GM21360 (cell line): ENCODE results near the gene VAV3.
"Not testable (repeated sequence)": the region's sequence is repeated elsewhere in the genome, so short reads cannot be mapped to it uniquely, and the experiment has no call there.

Experiments used
- ATAC-seq: cut with Tn5 transposase; IDR thresholded peaks from one replicate; pipeline ENCODE4 v1.9.1; 2021; ENCODE audit warnings: mild to moderate bottlenecking, moderate library complexity; ENCODE audit not compliant: unreplicated experiment

The VAV3 gene

GRCh38 chr1:107965110-107965991, at the start of gene VAV3:
VAV3 (minus strand) TSS chr1:107965180; CDS start chr1:107964869, 311 bp downstream.
- ATAC-seq = no peak

- ATAC-seq = no peak
Measured at GRCh38 chr1:108012553-108012952, 47.6 kb upstream of the VAV3 start.

- no peak for ATAC-seq
Measured at GRCh38 chr1:108011295-108011694, 46.3 kb upstream of the VAV3 start.

GRCh38 chr1:108010581-108010980, 45.6 kb upstream of the VAV3 start:
- no peak for ATAC-seq

GRCh38 chr1:108009603-108010195, 44.7 kb upstream of the VAV3 start:
- no peak for ATAC-seq

- no peak for ATAC-seq
Measured at GRCh38 chr1:108007531-108007930, 42.6 kb upstream of the VAV3 start.

GRCh38 chr1:108007070-108007469, 42.1 kb upstream of the VAV3 start:
- no peak for ATAC-seq

GRCh38 chr1:108004919-108005318, 39.9 kb upstream of the VAV3 start:
- not testable (repeated sequence) for ATAC-seq

GRCh38 chr1:108000620-108001111, 35.7 kb upstream of the VAV3 start:
- no peak for ATAC-seq

- ATAC-seq = no peak
Measured at GRCh38 chr1:108000184-108000583, 35.2 kb upstream of the VAV3 start.

GRCh38 chr1:107997866-107998265, 32.9 kb upstream of the VAV3 start:
- no peak for ATAC-seq

- no peak for ATAC-seq
Measured at GRCh38 chr1:107993920-107994319, 28.9 kb upstream of the VAV3 start.

GRCh38 chr1:107992347-107992746, 27.4 kb upstream of the VAV3 start:
- no peak for ATAC-seq

GRCh38 chr1:107991371-107992066, 26.5 kb upstream of the VAV3 start:
- no peak for ATAC-seq

GRCh38 chr1:107990606-107991005, 25.6 kb upstream of the VAV3 start:
- no peak for ATAC-seq

- ATAC-seq = no peak
Measured at GRCh38 chr1:107981277-107981676, 16.3 kb upstream of the VAV3 start.

GRCh38 chr1:107979926-107980325, 14.9 kb upstream of the VAV3 start:
- ATAC-seq = no peak

- no peak for ATAC-seq
Measured at GRCh38 chr1:107979088-107979487, 14.1 kb upstream of the VAV3 start.

GRCh38 chr1:107976836-107977235, 11.9 kb upstream of the VAV3 start:
- ATAC-seq = no peak

- no peak for ATAC-seq
Measured at GRCh38 chr1:107976431-107976830, 11.5 kb upstream of the VAV3 start.

GRCh38 chr1:107975851-107976250, 10.9 kb upstream of the VAV3 start:
- ATAC-seq = no peak

GRCh38 chr1:107974090-107974489, 9.1 kb upstream of the VAV3 start:
- ATAC-seq = no peak
